GM19240 (cell line): ENCODE data around the gene MAP2K1.
"Not testable (repeated sequence)": the region's sequence is repeated elsewhere in the genome, so short reads cannot be mapped to it uniquely, and the experiment has no call there.

Source experiments
- DNase-seq: peaks from one replicate; pipeline ENCODE4 v3.0.0; 2011; ENCODE audit warnings: low spot score; ENCODE audit not compliant: insufficient read length

MAP2K1 gene

GRCh38 chr15:66386204-66387123 is at the start of gene MAP2K1:
TSS of gene MAP2K1 (plus strand) at chr15:66386912. CDS start at chr15:66387348, 436 bp downstream.
- DNase-seq = peak; percentile 53

GRCh38 chr15:66348530-66348929 is 38.2 kb upstream of the MAP2K1 start:
- not testable (repeated sequence) for DNase-seq

- peak; percentile 4 for DNase-seq
Measured at GRCh38 chr15:66356077-66356358, 30.7 kb upstream of the MAP2K1 start.

- peak; percentile 83 for DNase-seq
Measured at GRCh38 chr15:66356359-66357236, 30.1 kb upstream of the MAP2K1 start, which contains the start of gene TIPIN. TSS of gene TIPIN (minus strand) at chr15:66356685. CDS start at chr15:66352947, 3,738 bp downstream.

- no peak for DNase-seq
Measured at GRCh38 chr15:66359740-66360139, 27.0 kb upstream of the MAP2K1 start.

GRCh38 chr15:66361745-66362460 is 24.8 kb upstream of the MAP2K1 start:
- DNase-seq = not testable (repeated sequence)

GRCh38 chr15:66362776-66363175 is 23.9 kb upstream of the MAP2K1 start:
- no peak for DNase-seq

- DNase-seq = no peak
Measured at GRCh38 chr15:66364944-66365528, 21.7 kb upstream of the MAP2K1 start.

- no peak for DNase-seq
Measured at GRCh38 chr15:66369773-66370651, 16.7 kb upstream of the MAP2K1 start.

- no peak for DNase-seq
Measured at GRCh38 chr15:66374179-66374578, 12.5 kb upstream of the MAP2K1 start.

GRCh38 chr15:66378814-66379430 is 7.8 kb upstream of the MAP2K1 start:
- no peak for DNase-seq

- DNase-seq = not testable (repeated sequence)
Measured at GRCh38 chr15:66381376-66381775, 5.3 kb upstream of the MAP2K1 start.

- no peak for DNase-seq
Measured at GRCh38 chr15:66387163-66388042, 691 bp downstream of the MAP2K1 start.

GRCh38 chr15:66388043-66388363 is 1.3 kb downstream of the MAP2K1 start:
- no peak for DNase-seq

- DNase-seq = no peak
Measured at GRCh38 chr15:66388576-66388975, 1.9 kb downstream of the MAP2K1 start.

- DNase-seq = no peak
Measured at GRCh38 chr15:66389098-66389858, 2.6 kb downstream of the MAP2K1 start.

GRCh38 chr15:66389859-66390381 is 3.2 kb downstream of the MAP2K1 start:
- no peak for DNase-seq

GRCh38 chr15:66390678-66391077 is 4.0 kb downstream of the MAP2K1 start:
- no peak for DNase-seq
